OCI-LY7 (cell line): ENCODE data around the gene VAT1. TPM values are rescaled to one million over a fixed set of nuclear protein-coding genes. Genes with fewer than 3 reads are reported as not detected.

ENCODE experiments used
- BruUV-seq: library from RNA; stranded (reverse); fragments of 400-500 nt; replicated peaks from 2 replicates; lab custom pipeline; 2021; lab: Mats Ljungman, UMichigan
- CTCF ChIA-PET: fragments of 300-600 bp; sonication (Branson Sonifier 250); formaldehyde crosslinking; loops from one replicate; lab custom pipeline; 2022; ENCODE audit warnings: antibody characterized with exemption; ENCODE audit not compliant: unreplicated experiment; lab: Charles Lee
- POLR2A ChIA-PET: fragments of 300-600 bp; sonication (Branson Sonifier 250); formaldehyde crosslinking; loops from one replicate; lab custom pipeline; 2022; ENCODE audit warnings: antibody characterized with exemption; lab: Charles Lee
- DNase-seq: peaks from one replicate; pipeline ENCODE4 v3.0.0-alpha.2; 2015; ENCODE audit warnings: low spot score
- H2AFZ ChIP-seq: fragments of 200-600 bp; sonication (generic), shearing (Covaris generic); 2 replicates; pipeline ENCODE4 v1.6.1; 2014; ENCODE audit warnings: mild to moderate bottlenecking, antibody characterized with exemption, low read length, moderate library complexity
- H3K27ac ChIP-seq: fragments of 200-600 bp; sonication (generic); 2 replicates; pipeline ENCODE4 v1.5.1; 2014; ENCODE audit warnings: mixed run types, low read depth, mild to moderate bottlenecking, moderate library complexity, low read length, inconsistent platforms; ENCODE audit not compliant: poor library complexity, severe bottlenecking
- H3K36me3 ChIP-seq: fragments of 200-600 bp; sonication (generic); 2 replicates; pipeline ENCODE4 v1.6.1; 2014; ENCODE audit warnings: mild to moderate bottlenecking, antibody characterized with exemption, low read length, moderate library complexity, mixed read lengths; ENCODE audit not compliant: insufficient read depth
- H3K4me1 ChIP-seq: fragments of 200-600 bp; sonication (generic); 2 replicates; pipeline ENCODE4 v1.5.1; 2014; ENCODE audit warnings: mild to moderate bottlenecking, low read length; ENCODE audit not compliant: insufficient read depth, poor library complexity, severe bottlenecking
- H3K4me2 ChIP-seq: fragments of 200-600 bp; sonication (generic); 2 replicates; pipeline ENCODE4 v1.6.1; 2014; ENCODE audit warnings: mild to moderate bottlenecking, low read length
- H3K4me3 ChIP-seq: fragments of 200-600 bp; sonication (generic); 2 replicates; pipeline ENCODE4 v1.5.1; 2014; ENCODE audit warnings: mild to moderate bottlenecking, low read depth, low read length; ENCODE audit not compliant: poor library complexity, severe bottlenecking
- H3K79me2 ChIP-seq: fragments of 200-600 bp; sonication (generic); 2 replicates; pipeline ENCODE4 v1.6.1; 2016; ENCODE audit warnings: low read depth, mild to moderate bottlenecking, low read length, moderate library complexity, mixed read lengths; ENCODE audit not compliant: insufficient read depth
- H3K9me2 ChIP-seq: fragments of 200-600 bp; sonication (generic); 2 replicates; pipeline ENCODE4 v1.6.1; 2016; ENCODE audit warnings: mild to moderate bottlenecking, low read length, mixed read lengths; ENCODE audit not compliant: insufficient read depth
- H3K9me3 ChIP-seq: fragments of 200-600 bp; sonication (generic); 2 replicates; pipeline ENCODE4 v1.6.1; 2014; ENCODE audit warnings: mild to moderate bottlenecking, mixed run types, low read length, mixed read lengths
- H4K20me1 ChIP-seq: fragments of 200-600 bp; sonication (generic); 2 replicates; pipeline ENCODE4 v1.6.1; 2014; ENCODE audit warnings: mild to moderate bottlenecking, antibody characterized with exemption, low read length, moderate library complexity, mixed read lengths; ENCODE audit not compliant: insufficient read depth
- CTCF ChIP-seq: fragments of 200-600 bp; sonication (generic); conservative IDR thresholded peaks from 2 replicates; pipeline ENCODE4 v1.5.1; 2014; ENCODE audit warnings: mild to moderate bottlenecking, antibody characterized with exemption, low read length, moderate library complexity, mixed read lengths
- EZH2phosphoT487 ChIP-seq: fragments of 200-600 bp; sonication (generic); IDR thresholded peaks from 2 replicates; pipeline ENCODE4 v1.6.1; 2018; ENCODE audit warnings: low read depth, borderline replicate concordance, mild to moderate bottlenecking, mixed run types, antibody characterized with exemption, low read length, moderate library complexity, mixed read lengths
- intact Hi-C: fragments of 100-400 bp; cut with micrococcal nuclease; formaldehyde crosslinking; loops from one replicate; pipeline ENCODE4 v1.10.0; 2022; ENCODE audit not compliant: unreplicated experiment
- total RNA-seq, 2 experiments: library from RNA; depleted of rRNA in 1 of 2; stranded (reverse); fragments of >200 nt in 1 of 2; shearing (Covaris generic) in 1 of 2; gene quantifications; 2 replicates each; pipeline ENCODE4 v1.2.3, GENCODE V29; 2014 to 2022

The VAT1 gene
- total RNA-seq, 2 experiments from 2014 or later: 26.2 to 51.3 TPM

GRCh38 chr17:42980766-42981397 is 41.3 kb downstream of the VAT1 start:
- H3K36me3 ChIP-seq: peaks cover 10% of the 10 kb centered on the region
- BruUV-seq: no TSS peak
- H2AFZ ChIP-seq: peak overlapping the region; percentile 45; the same call in 1 of the 2 replicates
- H3K4me1 ChIP-seq: peaks cover 43% of the 10 kb centered on the region
- H3K27ac ChIP-seq: peak overlapping the region; percentile 84
- ChIA-PET POLR2A (no interaction called here), CTCF (interaction anchor here (0.6 kb wide), 1 partner anchor 304 kb away, joined by 4 read pairs; no protein-coding TSS in a partner anchor)
- intact Hi-C loops: loop anchor here (1.0 kb wide), 1 partner anchor 17 kb away; the partner anchor contains the start of gene RPL27
- TF ChIP-seq CTCF (peak; percentile 50), EZH2phosphoT487 (no peak)
- peaks cover 5% of the 10 kb centered on the region; the same call in 1 of the 2 replicates for H4K20me1 ChIP-seq
- H3K4me2 ChIP-seq: peak overlapping the region; percentile 85
- H3K79me2 ChIP-seq: peaks cover 40% of the 10 kb centered on the region; the same call in 1 of the 2 replicates
- peak; percentile 86 for DNase-seq
- no peaks in the 10 kb centered on the region for H3K9me2 ChIP-seq
- H3K4me3 ChIP-seq: peak overlapping the region; percentile 78
- no peaks in the 10 kb centered on the region for H3K9me3 ChIP-seq

GRCh38 chr17:42980274-42980765 is 41.9 kb downstream of the VAT1 start, which contains the start of gene RUNDC1:
Gene RUNDC1 (plus strand): TSS chr17:42980565. CDS start chr17:42980577, 12 bp downstream.
- Histone ChIP-seq H3K27ac (peak within 1 kb of the TSS; percentile 84), H3K4me2 (peak within 1 kb of the TSS; percentile 85), H3K9me3 (no peaks in the 10 kb centered on the region), H3K4me1 (peaks cover 38% of the 10 kb centered on the region), H3K79me2 (peaks cover 36% of the 10 kb centered on the region; the same call in 1 of the 2 replicates), H3K36me3 (peaks cover 7% of the 10 kb centered on the region; the same call in 1 of the 2 replicates), H2AFZ (peak within 1 kb of the TSS; percentile 45; the same call in 1 of the 2 replicates), H4K20me1 (peaks cover 5% of the 10 kb centered on the region; the same call in 1 of the 2 replicates), H3K4me3 (peak within 1 kb of the TSS; percentile 78), H3K9me2 (no peaks in the 10 kb centered on the region)
- ChIA-PET POLR2A (interaction anchor here (0.7 kb wide), 1 partner anchor 12 kb away, joined by 5 read pairs; no protein-coding TSS in a partner anchor), CTCF (no interaction called here)
- TF ChIP-seq CTCF (no peak), EZH2phosphoT487 (no peak)
- intact Hi-C loops: loop anchor here (1.0 kb wide), 1 partner anchor 18 kb away; the partner anchor contains the start of gene RPL27
- DNase-seq: peak; percentile 94
- BruUV-seq: no TSS peak
